GM19438 (cell line): ENCODE results near the gene PPP2R1A.
"Not testable (repeated sequence)": the region's sequence is repeated elsewhere in the genome, so short reads cannot be mapped to it uniquely, and the experiment has no call there.

Source experiments
- ATAC-seq: cut with Tn5 transposase; IDR thresholded peaks from one replicate; pipeline ENCODE4 v1.9.1; 2021; ENCODE audit warnings: low read depth; ENCODE audit not compliant: unreplicated experiment

Gene PPP2R1A

DNA sequence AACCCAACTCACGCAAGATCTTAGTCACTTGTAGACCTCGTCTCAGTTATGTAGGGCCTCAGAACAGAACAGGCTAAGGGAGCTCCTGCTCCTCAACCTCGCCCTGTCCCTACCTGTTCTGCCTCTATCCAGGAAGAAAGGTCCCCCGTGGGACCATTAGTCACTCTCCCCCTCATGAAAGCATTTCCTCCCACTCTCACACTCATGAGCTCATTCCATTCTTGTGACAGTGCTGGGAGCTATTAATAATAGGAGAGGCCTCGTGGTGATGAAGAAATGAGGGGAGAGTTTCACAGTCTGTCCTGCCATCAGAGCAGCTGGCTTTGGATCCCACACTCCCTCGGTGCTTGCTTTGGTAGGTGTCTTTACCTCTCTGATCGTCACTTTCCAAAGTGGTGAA is 10.2 kb downstream of the PPP2R1A start:
- ATAC-seq, result no peak

DNA sequence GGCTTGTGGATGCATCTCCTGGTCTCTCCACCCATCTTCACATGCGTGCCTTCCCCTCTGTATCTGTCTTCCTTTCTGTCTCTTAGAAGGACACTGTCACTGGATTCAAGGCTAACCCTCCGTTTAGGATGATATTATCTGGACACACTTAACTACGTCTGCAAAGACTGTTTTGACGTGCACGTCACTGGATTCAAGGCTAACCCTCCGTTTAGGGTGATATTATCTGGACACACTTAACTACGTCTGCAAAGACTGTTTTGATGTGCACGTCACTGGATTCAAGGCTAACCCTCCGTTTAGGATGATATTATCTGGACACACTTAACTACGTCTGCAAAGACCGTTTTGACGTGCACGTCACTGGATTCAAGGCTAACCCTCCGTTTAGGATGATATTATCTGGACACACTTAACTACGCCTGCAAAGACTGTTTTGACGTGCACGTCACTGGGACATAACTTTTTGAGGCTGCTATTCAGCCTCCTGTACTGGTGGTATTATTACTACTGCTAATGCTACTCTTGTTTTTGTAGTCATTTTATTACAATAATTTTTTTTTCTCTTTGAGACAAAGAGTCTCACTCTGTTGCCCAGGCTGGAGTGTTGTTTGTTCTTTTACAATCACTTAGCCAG is 11.0 kb downstream of the PPP2R1A start:
- ATAC-seq, result not testable (repeated sequence)

DNA sequence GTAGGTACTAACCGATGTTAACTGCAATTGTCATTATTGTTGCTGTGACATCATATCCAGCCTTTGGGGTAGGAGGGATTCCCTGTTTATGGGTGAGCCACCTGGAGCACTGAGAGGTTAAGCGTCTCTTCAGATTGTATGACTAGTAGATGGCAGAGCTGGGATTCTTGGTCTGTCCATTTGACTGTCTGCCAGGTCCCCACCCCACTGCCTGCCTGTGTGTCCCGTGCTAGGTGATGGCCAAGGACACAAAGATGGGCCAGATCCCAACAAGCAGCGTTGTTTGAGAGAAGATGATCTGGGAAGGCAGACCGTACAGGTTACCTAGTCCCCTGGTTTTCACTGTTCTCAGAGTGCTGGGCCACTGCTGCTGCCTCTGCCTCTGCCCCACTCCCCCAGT is 16.6 kb downstream of the PPP2R1A start:
- no peak for ATAC-seq

DNA sequence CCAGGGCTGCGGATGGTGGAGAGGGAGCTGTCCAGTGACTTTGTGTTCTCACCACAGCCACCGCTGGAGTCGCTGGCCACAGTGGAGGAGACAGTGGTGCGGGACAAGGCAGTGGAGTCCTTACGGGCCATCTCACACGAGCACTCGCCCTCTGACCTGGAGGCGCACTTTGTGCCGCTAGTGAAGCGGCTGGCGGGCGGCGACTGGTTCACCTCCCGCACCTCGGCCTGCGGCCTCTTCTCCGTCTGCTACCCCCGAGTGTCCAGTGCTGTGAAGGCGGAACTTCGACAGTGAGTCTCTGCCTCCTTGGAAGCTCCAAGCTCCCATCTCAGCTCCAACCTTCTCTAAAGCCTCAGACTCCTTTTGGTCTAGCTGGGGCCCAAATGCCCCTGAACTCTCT is 21.4 kb downstream of the PPP2R1A start:
- no peak for ATAC-seq

DNA sequence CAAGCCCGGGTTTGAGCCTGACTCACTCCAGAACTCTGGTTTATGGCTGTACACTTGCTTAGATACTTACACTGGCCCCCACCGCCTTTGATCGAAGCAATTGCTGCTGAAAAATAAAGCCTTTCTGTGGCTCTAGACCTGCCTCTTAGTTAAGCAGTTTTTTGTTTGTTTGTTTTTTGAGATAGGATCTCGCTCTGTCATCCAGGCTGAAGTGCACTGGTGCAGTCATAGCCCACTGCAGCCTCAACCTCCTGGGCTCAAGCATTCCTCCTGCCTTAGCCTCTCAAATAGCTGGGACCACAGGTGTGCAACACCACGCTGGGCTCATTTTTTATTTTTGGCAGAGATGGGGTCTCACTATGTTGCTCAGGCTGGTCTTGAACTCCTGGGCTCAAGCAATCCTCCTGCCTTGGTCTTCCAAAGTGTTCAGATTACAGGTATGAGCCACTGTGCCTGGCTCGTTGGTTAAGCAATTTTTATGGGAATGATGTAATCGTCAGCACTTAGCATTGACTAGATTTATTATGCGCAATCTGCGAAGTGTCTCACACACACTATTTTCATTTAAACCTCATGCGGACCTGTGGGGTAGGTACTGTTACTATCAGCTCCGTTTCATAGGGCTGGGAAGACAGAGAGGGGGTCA is 22.2 kb downstream of the PPP2R1A start:
- no peak for ATAC-seq

DNA sequence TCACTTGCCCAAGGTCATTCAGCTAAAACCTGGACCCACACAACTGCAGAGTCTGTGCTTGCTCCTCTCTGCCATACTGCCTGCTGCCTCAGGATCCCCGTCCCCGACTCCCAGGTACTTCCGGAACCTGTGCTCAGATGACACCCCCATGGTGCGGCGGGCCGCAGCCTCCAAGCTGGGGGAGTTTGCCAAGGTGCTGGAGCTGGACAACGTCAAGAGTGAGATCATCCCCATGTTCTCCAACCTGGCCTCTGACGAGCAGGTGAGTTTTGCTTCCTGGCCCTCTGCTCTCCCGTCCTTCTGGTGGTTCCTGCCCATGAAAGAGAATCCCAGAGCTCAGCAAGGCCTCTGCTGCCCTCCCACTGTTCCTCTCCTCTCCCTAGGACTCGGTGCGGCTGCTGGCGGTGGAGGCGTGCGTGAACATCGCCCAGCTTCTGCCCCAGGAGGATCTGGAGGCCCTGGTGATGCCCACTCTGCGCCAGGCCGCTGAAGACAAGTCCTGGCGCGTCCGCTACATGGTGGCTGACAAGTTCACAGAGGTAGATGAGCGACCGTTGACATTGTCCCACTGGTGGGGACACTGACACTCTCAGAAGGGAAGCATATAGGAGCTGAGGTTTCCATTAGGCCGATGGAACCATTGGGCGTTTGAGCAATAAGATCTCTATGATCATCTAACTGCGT is 22.9 kb downstream of the PPP2R1A start:
- ATAC-seq, result no peak

DNA sequence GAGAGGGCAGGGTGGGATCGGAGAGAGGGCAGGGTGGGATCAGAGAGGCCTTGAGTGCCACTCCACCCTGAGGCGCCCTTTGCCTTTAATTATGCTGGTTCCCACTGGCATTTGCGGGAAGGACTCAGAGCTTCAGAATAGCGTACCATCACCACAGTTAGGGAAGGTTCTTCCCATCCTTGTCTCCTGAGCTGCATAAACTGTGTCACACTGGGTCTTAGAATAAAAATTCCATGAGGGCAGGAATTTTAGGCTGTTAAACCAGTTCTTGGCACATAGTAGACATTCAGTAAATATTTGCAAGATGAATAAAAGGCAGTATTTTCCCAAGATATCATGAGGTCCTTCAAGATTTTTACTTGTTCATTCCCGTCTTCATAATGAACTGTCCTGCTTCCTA is 24.4 kb downstream of the PPP2R1A start:
- no peak for ATAC-seq

DNA sequence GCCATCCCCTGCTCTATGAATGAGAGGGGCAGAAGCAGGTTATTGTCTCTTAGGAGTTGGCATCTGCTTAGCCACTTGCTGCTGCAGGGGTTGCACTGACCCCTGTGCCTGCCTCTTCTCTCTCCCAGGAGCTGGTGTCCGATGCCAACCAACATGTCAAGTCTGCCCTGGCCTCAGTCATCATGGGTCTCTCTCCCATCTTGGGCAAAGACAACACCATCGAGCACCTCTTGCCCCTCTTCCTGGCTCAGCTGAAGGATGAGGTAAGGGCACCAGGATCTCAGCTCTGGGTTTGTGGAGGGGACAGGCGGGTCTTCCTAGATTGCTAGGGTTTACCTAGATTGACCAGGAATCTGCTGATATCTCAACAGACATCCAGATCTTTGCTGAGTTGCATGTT is 26.5 kb downstream of the PPP2R1A start:
- no peak for ATAC-seq

DNA sequence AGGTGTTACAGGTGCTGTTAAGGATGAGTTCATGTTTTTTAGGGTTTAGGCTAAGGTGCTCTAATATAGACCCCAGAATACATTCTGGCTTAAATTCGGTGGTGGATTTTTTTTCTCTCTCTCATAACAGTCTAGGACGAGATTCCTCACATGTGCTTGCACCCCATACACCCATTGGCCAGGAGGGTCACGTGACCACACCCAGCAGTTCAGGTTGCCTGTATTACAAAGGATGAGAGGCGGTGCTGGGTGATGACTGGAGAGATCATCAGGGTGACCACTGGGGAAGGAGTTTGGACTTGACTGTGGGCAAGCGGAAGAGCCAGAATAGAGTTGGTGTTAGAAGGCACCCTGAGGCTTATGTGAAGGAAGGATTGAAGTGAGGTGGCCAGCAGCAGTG is 27.7 kb downstream of the PPP2R1A start:
- ATAC-seq, result no peak

DNA sequence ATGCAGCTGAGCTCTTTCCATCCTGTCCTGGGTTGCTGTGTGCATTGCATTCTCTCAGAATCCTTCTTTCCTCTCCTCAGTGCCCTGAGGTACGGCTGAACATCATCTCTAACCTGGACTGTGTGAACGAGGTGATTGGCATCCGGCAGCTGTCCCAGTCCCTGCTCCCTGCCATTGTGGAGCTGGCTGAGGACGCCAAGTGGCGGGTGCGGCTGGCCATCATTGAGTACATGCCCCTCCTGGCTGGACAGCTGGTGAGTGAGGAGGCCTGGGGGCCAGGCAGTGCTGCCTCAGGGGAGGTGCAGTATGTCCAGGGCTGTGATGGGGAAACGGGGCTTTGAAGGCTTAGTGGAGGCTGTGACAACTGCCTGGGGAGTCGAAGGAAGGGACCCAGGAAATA is 29.8 kb downstream of the PPP2R1A start:
- ATAC-seq, result no peak

DNA sequence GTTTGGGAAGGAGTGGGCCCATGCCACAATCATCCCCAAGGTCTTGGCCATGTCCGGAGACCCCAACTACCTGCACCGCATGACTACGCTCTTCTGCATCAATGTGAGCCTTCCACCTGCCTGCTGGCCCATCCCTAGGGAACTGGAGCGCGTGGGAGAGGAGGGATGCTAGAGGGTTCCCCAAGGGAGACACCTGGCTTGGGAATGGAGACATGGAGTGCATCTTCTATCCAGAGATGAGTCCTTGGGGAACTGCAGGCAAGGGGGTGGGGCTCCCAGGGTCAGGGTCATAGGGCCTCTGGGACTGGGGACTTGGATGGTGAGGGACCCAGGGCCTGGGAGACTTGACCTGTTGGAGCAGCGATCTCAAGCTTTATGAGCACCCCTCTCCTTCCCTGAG is 31.2 kb downstream of the PPP2R1A start:
- ATAC-seq, result no peak

DNA sequence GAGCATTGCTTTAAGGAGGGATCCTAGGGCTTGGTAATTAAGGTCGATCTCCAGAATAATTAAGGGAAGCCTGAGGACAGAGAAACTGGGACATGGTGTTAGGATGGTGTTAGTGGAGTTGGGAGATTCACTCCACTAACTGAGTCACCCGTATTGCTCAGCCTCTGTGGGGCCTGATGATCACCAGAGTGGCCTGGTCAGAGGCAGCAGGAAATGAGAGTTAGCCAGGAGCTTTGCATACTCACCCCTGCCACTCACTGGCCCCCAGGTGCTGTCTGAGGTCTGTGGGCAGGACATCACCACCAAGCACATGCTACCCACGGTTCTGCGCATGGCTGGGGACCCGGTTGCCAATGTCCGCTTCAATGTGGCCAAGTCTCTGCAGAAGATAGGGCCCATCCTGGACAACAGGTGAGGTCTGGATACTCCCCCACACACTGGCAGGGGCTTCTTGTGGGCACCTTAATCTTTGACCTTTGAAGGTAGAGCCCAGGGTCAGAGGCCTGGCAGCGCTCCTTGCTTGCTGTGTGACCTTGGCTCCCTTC is 32.1 kb downstream of the PPP2R1A start:
- ATAC-seq, result no peak

DNA sequence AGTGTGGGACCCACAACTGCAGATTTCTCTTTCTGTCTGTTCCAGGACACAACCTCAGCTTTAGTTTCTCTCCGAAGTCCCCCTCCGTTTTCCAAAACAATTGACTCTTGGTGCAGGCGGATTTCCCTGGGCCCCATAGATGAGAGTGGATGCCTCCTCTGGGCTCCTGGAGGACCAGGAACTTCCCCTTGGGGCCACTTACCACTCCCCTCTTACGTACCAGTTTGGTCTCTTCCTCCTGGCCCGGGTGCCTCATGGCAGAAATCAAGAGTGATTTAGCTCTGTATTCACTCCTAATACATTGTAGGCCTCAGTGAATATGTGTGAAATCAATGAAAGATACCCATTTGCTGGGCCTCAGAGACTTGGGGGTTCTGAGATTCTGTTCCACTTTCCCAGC is 34.4 kb downstream of the PPP2R1A start:
- ATAC-seq, result no peak

DNA sequence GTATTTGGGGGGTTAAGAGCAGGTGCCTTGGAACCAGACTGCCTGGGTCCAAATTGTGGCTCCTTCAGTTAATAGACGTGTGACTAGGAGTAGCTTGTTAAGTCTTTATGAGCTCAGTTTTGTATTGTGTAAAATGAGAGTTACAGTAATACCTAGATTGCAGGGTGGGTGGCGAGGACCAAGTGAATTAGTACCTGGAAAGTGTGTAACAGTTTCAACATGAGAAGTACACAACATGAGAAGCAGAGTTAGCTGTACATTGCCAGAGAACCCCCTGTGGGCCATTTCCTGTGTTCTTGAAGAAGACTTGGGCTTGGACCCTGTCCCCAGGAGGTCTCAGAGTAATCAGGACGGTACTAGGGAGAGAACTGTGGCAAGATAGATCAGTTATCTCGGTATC is 36.8 kb downstream of the PPP2R1A start:
- no peak for ATAC-seq

DNA sequence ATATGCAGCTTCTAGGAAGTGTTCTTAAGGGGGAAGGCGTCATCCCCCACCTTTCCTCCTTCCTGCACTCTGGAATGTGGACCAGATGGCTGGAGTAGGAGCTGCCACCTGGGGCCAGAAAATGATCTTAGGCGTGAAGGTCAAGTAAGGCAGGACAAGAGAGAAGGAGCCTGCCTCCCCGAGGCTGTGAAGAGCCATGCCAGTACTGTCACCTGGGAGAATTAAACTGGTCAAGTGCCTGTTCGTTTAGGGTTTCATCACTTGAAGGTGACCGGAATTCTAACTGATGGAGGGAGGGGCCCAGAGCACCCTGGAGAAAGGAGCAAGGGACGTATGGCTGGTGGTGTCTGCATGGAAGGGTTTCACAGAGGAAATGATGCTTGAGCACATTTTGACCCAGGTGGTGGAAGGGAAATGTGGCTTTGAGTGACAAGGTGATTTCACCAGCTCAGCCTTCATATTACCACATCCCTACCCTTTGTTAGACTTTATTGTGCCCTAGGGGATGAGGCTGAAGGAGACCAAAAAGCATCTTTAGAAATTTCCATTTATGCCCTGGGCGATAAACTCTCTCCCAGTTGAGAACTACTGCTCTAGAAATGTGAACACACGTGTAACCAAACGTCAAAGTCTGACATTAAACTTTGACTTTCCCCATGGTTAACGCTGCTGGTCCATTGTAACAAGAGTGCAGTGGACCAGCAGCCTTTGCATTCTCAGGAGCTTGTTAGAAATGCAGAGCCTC is 37.5 kb downstream of the PPP2R1A start:
- no peak for ATAC-seq

DNA sequence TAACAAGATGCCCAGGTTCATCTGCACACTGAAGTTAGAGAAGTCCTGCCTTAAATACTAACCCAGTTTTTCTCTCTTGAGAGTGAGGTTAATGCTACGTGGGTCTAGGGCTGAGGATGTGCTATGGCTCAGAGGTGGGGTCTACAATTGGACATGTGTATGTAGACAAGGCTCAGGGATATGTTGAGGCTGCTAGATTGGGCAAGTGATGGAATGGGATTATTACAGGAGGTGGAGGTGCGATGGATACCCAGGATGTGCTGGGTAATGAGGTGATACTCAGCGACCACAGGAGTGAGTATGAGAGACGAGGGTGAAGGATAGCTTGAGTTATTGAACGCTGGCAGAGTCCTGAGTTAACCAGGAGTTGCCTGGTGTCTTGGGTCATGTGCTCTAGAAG is 38.1 kb downstream of the PPP2R1A start:
- no peak for ATAC-seq

DNA sequence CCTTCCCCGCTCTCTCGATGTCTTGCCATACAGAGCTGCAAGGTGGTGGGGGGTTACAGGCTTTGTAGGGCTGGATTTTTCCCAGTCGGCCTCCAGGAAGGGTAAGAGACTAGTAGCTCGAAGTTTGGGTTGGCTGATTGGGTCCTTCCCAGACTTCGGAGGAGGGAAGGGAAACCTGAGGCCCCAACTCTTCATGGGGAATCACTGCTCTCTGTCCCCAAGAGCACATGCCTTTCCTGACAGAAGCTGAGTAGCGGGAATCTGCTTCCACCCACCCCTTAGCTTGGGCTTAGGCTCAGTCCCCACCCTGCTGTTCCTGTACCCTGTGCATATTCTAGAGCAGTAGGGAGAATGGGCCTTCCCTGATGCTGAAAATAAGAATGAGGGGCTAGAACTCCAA is 39.7 kb downstream of the PPP2R1A start:
- no peak for ATAC-seq

DNA sequence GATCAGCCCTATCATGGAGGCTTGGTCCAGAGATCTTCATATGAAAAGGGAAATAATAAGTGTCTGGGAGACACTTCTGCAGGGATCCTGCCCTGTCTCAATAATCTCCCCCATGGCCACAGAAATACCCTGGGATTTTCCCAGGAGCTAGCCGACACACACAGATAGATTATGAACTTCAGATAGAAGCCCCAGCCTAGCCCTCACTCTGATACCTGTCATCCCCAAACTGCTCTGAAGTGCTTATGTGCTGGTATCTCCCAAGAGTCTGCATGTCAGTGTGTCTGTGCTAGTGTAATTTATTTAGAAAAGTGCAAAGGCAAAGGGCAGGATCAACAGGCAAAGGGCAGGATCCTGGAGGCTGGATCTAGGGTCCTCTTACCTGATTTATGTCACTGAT is 40.8 kb downstream of the PPP2R1A start:
- ATAC-seq, result no peak

DNA sequence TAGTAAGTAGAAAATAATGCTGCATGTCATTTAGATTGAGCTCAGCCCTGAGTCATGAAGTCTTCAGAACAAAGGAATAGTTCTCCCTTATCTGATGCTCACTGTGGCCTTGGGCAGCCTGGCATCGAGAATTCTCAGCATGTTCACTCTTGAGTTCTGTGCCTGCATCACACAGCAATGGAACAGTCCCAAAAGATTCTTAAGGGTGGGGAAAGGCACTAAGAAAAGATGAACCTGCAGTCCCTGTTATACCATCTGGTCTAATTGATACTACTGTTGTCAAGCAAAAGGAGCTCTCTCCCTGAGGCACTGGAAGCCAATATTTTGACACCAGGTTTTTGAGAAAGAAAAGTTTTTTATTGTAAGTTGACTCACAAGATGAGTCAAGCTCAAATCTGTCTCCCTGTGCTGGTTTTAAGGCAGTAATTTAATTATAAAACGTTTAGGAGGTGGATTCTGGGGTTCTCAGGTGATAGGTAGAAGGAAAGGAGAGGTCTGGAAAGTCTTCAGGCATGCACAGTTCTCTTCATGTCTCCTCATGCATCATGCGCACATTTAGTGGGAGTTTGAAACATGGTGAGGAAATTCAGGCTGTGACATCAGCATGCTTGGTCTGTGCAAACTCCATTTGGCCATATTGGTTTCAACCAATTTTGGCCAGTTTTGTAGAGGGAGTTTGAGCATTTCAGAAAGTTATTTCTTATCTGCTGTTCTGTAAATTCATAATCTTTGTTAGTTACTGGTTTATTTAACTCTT is 41.5 kb downstream of the PPP2R1A start:
- no peak for ATAC-seq

DNA sequence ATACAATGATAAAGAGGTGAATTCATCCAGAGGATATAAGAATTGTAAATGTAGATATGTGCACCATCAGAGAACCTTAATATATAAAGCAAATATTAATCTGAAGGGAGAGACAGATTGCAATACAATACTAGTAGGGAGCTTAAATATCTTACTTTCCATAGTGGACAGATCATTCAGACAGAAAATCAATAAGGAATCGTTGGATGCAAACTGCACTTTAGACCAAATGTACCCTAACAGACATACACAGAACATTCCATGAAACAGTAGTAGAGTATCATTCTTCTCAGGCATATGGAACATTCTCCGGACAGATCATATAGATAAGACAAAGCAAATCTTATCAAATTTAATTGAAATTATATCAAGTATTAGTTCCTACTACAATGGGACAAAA is 44.6 kb downstream of the PPP2R1A start:
- no peak for ATAC-seq
